ENCODE results near the gene DUSP8. TPM values are rescaled to one million over a fixed set of nuclear protein-coding genes. Genes with fewer than 3 reads are reported as not detected.

DUSP8 gene
- total and polyA plus RNA-seq, 2 of the 8 experiments (the other 6 are each of a cell fraction or from before 2014, with no cell fraction given), result 2.8 to 3.6 TPM

DNA sequence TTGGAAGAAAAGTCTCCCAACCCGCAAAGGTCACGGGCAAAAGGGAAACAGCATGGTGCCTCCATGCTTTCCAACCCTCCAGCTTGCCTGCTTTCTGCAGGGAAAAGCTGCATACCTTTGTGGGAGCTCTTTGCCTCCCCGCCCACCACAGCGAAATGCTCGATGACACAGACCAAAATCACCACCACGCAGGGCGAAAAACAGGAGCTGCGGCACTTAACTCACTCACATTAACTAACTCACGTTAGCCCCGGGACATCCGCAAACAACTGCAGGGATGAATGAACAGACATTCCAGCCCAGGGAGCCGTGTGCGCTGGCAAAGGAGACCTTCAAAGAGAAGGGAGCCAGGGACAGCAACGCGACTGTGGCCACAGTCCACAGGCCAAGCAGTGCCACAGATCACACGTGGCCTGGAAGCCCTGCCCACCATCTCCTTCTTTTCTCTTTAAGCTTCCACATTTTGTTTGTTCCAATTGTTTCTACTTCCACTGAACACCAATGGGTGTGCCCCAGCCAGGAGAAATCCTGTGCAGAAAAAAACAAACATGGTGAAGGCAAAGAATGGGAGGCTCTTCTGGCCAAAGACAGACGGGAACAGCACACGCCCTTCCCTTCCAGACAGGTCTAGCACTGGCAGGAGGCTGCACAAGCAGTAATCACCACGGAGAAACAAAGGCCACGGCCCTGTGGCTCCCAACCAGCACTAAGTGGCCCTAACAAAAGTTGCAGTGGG lies 39.3 kb downstream of the DUSP8 start:
- Histone ChIP-seq H2BK20ac (ENCODE audit: low read length) (no peak overlapping the region), H3K4me2 (ENCODE audit: insufficient read depth in 1 of 2, low read depth in 2 of 2, low read length in 2 of 2) (no peak overlapping the region), H3K18ac (ENCODE audit: extremely low read depth, low read length) (no peak overlapping the region), H2BK120ac (replicated peaks; ENCODE audit: low read depth, low read length) (no peak overlapping the region), H3K9me3 (ENCODE audit: insufficient read depth in 2 of 2, low read depth in 1 of 2, low read length in 1 of 2) (no peaks in the 10 kb centered on the region), H2BK15ac (ENCODE audit: low read length) (no peak overlapping the region), H3K27me3 (replicated peaks in 1 of 4; ENCODE audit: control insufficient read depth in 3 of 4, extremely low read depth in 1 of 4, insufficient read depth in 3 of 4, low read length in 3 of 4) (peaks cover 0 to 1% (median under 1%) of the 10 kb centered on the region in 4 experiments; a peak in 3 of 7 replicates), H4K8ac (ENCODE audit: extremely low read depth, insufficient read depth, low read length) (no peak overlapping the region), H4K91ac (replicated peaks; ENCODE audit: insufficient read length, low read length) (no peak overlapping the region), H3K27ac (ENCODE audit: low read depth, low read length) (no peak overlapping the region), H3K36me3 (ENCODE audit: control insufficient read depth in 2 of 4, insufficient read depth in 4 of 4, low read length in 3 of 4) (no peaks in the 10 kb centered on the region), H3K23ac (ENCODE audit: insufficient read length) (no peak overlapping the region), H3K23me2 (ENCODE audit: low read depth, low read length) (no peaks in the 10 kb centered on the region), H3K4me1 (replicated peaks in 1 of 4; ENCODE audit: control insufficient read depth in 3 of 4, insufficient read depth in 4 of 4, low read length in 3 of 4) (peaks cover 0 to 2% (median 0%) of the 10 kb centered on the region in 4 experiments; a peak in 1 of 7 replicates), H4K20me1 (replicated peaks in 1 of 2; ENCODE audit: control insufficient read depth in 1 of 2, insufficient read depth in 2 of 2, low read length in 2 of 2) (peaks cover 0 to 11% of the 10 kb centered on the region in 2 experiments), H2BK5ac (ENCODE audit: low read depth, low read length) (no peak overlapping the region), H3K14ac (ENCODE audit: insufficient read length) (no peak overlapping the region), H2BK12ac (ENCODE audit: low read depth, low read length) (no peak overlapping the region), H2AK5ac (ENCODE audit: low read depth, low read length) (no peak overlapping the region), H3K9ac (replicated peaks in 1 of 4; ENCODE audit: extremely low read depth in 1 of 4, low read depth in 3 of 4, low read length in 3 of 4) (no peak overlapping the region), H3K4ac (replicated peaks; ENCODE audit: insufficient read length, low read depth, low read length) (no peak overlapping the region), H3K79me1 (ENCODE audit: low read depth, low read length) (peaks cover 29% of the 10 kb centered on the region), H3K56ac (replicated peaks; ENCODE audit: insufficient read length, low read depth, low read length) (no peak overlapping the region), H3K4me3 (ENCODE audit: extremely low read depth in 1 of 4, insufficient read depth in 2 of 4, low read depth in 3 of 4, low read length in 4 of 4) (no peak overlapping the region), H4K5ac (ENCODE audit: insufficient read length, low read depth, low read length) (no peak overlapping the region), H3K79me2 (ENCODE audit: control insufficient read depth in 1 of 2, insufficient read depth in 2 of 2, low read length in 2 of 2) (peaks cover 0 to 62% of the 10 kb centered on the region in 2 experiments; a peak in 1 of 4 replicates), H2AFZ (ENCODE audit: low read length) (no peak overlapping the region)
- FAIRE-seq, result no peak
- 84% methylated on average over 20 of the region's 20 CpGs; no CpG with 5 or more reads in 1 of the 2 experiments for WGBS, 2 experiments (ENCODE audit: extremely low coverage in 1 of 2, insufficient coverage in 1 of 2, insufficient read length in 1 of 2, insufficient replicate concordance in 2 of 2, low coverage in 1 of 2, low lambda C conversion rate in 2 of 2, missing lambda C conversion rate in 1 of 2)
- ChIA-PET CTCF (ENCODE audit: partially characterized antibody) (interaction anchor here (0.8 to 2.5 kb wide), 4 partner anchors 11 to 42 kb away, joined by 3 to 13 read pairs (median 10); no protein-coding TSS in a partner anchor), POLR2A (ENCODE audit: partially characterized antibody) (interaction anchor here (1.4 kb wide), 1 partner anchor 16 kb away, joined by 3 read pairs; no protein-coding TSS in a partner anchor)
- no peak for DNase-seq (ENCODE audit: low read depth in 1 of 2, low spot score in 2 of 2)
- TF ChIP-seq SP2 (IDR thresholded peaks at IDR 0.05; ENCODE audit: low read length) (no peak), YY1 (IDR thresholded peaks at IDR 0.05; ENCODE audit: low read depth, low read length) (no peak), EZH2 (IDR thresholded peaks at IDR 0.05; ENCODE audit: low read depth, low read length, severe bottlenecking) (no peak), FOSL1 (IDR thresholded peaks at IDR 0.05; ENCODE audit: insufficient read depth, low read depth, low read length) (no peak), SIX5 (IDR thresholded peaks at IDR 0.05; ENCODE audit: low read depth, low read length) (no peak), HDAC6 (IDR thresholded peaks at IDR 0.05; ENCODE audit: low read depth, low read length) (no peak), TEAD4 (IDR thresholded peaks at IDR 0.05; ENCODE audit: low read depth, low read length) (no peak), HDAC2 (IDR thresholded peaks at IDR 0.05; ENCODE audit: borderline replicate concordance in 1 of 2, low read depth in 2 of 2, low read length in 2 of 2) (no peak), TBP (IDR thresholded peaks at IDR 0.05; ENCODE audit: low read depth, low read length) (no peak), GABPA (IDR thresholded peaks at IDR 0.05; ENCODE audit: borderline replicate concordance, insufficient read depth, low read length) (no peak)
- TF ChIP-seq, protein P1, sequence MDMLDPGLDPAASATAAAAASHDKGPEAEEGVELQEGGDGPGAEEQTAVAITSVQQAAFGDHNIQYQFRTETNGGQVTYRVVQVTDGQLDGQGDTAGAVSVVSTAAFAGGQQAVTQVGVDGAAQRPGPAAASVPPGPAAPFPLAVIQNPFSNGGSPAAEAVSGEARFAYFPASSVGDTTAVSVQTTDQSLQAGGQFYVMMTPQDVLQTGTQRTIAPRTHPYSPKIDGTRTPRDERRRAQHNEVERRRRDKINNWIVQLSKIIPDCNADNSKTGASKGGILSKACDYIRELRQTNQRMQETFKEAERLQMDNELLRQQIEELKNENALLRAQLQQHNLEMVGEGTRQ (IDR thresholded peaks at IDR 0.05; ENCODE audit: low read length), result no peak
